Measurements from ENCODE around the gene ZNF672.

The ZNF672 gene

DNA sequence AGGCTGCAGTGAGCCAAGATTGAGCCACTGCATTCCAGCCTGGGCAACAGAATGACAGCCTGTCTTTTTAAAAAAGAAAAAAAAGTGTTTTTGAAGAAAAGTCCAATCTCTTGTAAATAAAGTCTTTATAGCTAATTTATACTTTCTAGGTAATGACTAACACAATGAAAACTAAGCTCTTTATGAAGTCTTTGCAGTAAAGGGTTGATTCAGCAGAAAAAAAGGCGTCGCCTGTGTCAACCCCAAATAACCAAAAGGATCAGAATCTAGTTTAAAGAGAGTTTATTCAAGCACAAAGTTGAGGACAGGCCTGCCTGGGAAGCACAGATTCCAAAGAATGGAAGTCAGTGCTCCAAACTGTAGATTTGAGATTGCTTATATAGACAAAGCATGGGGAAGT lies 53.7 kb downstream of the ZNF672 start:
- no peak for DNase-seq

DNA sequence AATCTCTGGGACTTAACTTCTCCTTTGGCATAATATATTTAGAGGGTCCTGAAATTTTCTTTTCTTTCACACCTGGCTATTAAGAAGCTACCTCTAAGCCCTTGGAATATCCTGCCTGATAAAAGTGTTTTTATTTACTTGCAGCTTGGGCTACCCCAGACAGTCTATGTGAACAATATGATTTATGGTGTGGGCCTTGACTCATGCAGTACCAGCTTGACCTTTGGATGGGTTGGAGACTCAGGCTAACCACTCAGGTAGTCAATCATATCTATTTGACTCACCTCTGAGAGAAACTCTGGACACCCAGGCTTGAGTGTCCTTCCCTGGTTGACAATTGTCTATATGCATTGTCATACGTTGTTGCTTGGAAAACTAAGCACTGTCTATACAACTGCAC lies 54.6 kb downstream of the ZNF672 start:
- no peak for DNase-seq

DNA sequence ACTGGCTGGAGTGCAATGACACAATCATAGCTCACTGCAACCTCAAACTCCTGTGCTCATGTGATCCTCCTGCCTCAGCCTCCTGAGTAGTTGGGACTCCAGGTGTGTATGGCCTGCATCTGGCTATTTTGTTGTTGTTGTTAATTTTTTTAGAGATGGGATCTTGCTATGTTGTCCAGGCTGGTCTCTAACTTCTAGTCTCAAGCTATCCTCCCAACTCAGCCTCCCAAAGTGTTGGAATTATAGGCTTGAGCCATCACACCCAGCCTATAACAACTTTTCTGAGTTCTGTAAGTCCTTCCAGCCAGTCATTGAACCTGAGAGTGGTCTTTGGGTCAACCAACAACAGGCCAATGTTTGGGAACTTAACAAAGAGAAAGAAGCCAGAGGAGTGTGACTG lies 56.8 kb downstream of the ZNF672 start:
- DNase-seq: no peak

DNA sequence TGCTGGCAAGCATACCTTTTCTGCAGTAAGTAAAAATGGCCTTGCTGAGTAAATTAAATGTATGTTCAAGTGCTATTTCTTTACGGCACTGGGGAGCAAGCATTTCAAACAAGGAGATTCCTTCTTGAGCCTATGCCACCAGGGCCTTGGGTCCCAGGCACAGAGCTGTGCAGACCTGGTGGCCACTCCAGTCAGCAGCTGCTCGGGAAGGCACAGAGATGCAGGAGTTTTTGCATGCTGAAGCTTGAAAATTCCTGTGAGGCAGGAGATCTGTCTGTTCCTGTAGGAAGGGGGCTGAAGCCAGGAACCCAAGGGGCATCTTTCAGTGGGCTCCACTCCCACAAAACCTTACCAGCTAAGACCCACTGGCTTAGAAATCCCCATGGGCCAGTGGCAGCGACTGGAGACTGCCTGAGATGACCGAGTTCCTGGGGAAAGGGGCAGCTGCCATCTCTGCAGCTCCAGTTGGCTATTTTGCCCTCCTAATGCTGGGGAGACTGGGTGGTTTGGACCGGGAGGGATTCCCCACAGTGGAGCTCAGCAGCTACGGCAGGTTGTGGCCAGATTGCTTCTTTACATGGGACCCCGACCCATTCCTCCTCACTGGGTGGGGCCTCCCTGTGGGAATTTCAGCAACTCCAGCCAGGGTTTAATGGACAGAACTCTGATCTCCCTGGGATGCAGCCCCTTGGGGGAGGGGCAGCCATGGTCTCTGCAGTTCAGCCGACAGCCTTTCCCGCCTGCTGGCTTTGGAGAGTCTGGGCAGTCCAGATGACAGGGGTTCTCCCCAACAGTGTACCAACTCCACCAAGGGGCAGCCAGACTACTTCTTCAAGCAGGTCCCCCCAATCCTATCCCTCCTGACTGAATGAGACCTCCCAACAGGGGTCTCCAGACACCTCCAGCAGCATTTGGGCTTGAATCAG lies 59.7 kb downstream of the ZNF672 start:
- DNase-seq: no peak
